ENCODE measurements around the gene ERGIC1. TPM values are rescaled to one million over a fixed set of nuclear protein-coding genes. Genes with fewer than 3 reads are reported as not detected.

Gene ERGIC1
- total and polyA plus RNA-seq, 2 of the 13 experiments (the other 11 are each of a cell fraction or from before 2014, with no cell fraction given) = 78.5 to 184 TPM

GRCh38 chr5:172833372-172833685 is 722 bp upstream of the ERGIC1 start (continued):
- TF ChIP-seq REST (IDR thresholded peaks at IDR 0.05; ENCODE audit: borderline replicate concordance in 1 of 2, low read depth in 1 of 2, low read length in 2 of 2) (no peak), ETV5 (CRISPR knock-in tag; IDR thresholded peaks at IDR 0.05; ENCODE audit: borderline replicate concordance) (no peak), FOSL2 (CRISPR knock-in tag; IDR thresholded peaks at IDR 0.05) (no peak), ATF4 (CRISPR knock-in tag; IDR thresholded peaks at IDR 0.05) (no peak), ZNF670 (CRISPR knock-in tag; IDR thresholded peaks at IDR 0.05; ENCODE audit: borderline replicate concordance) (peak; percentile 20; the same call in 1 of the 2 replicates)

GRCh38 chr5:172834415-172835289 is 601 bp downstream of the ERGIC1 start:
- Histone ChIP-seq H3K9ac (ENCODE audit: insufficient read depth, low read depth, low read length) (peak overlapping the region; percentile 89), H3K4me1 (ENCODE audit: insufficient read depth, low read length) (peaks cover 68% of the 10 kb centered on the region), H4K20me1 (ENCODE audit: insufficient read depth, low read length) (peaks cover 11% of the 10 kb centered on the region; the same call in 1 of the 2 replicates), H3K27ac (ENCODE audit: extremely low read length, insufficient read depth, low read length) (peak overlapping the region; percentile 90), H3K4me3 (replicated peaks in 1 of 3; ENCODE audit: insufficient read depth in 1 of 3, low read depth in 2 of 3, low read length in 3 of 3) (peak overlapping the region; percentile 83 to 95 (median 86)), H2AFZ (ENCODE audit: low read length) (no peak overlapping the region), H3K36me3 (replicated peaks in 1 of 2; ENCODE audit: control insufficient read depth in 1 of 2, insufficient read depth in 2 of 2, low read length in 2 of 2) (peaks cover 2 to 11% of the 10 kb centered on the region in 2 experiments; a peak in 4 of 5 replicates), H3K27me3 (ENCODE audit: control insufficient read depth in 1 of 2, insufficient read depth in 2 of 2, low read length in 2 of 2) (no peaks in the 10 kb centered on the region; a peak in 1 of 5 replicates), H3K9me3 (ENCODE audit: low read length) (no peaks in the 10 kb centered on the region), H3K79me2 (ENCODE audit: insufficient read depth, low read length) (peaks cover 48% of the 10 kb centered on the region), H3K4me2 (ENCODE audit: low read depth, low read length) (peak overlapping the region; percentile 95)
- FAIRE-seq (peak; percentile 56), ATAC-seq (peak; percentile 56), DNase-seq (ENCODE audit: low spot score) (peak; percentile 66)
- WGBS (ENCODE audit: low lambda C conversion rate) = under 1% methylated on average over 12 of the region's 32 CpGs
- POLR2A ChIA-PET = interaction anchor here (0.6 to 5.6 kb wide), 13 partner anchors 17 to 120 kb away, joined by 3 to 50 read pairs (median 4); partner anchors contain the start of gene DUSP1
- CTCF ChIA-PET (ENCODE audit: low intra/inter-chr PET ratio, low total read pairs) = no interaction called here
- in situ Hi-C loops (cut with HindIII; ENCODE audit: extremely low pct_ligation_motif_present, low pct_unique_long_range_greater_than_20kb) = no loop called here
- intact Hi-C loops (cut with micrococcal nuclease; ENCODE audit: unreplicated experiment) = loop anchor here (1.0 to 2.0 kb wide), 2 partner anchors 18 to 68 kb away; no protein-coding TSS in a partner anchor
- BruUV-seq (replicated peaks) = no TSS peak
- TF ChIP-seq LBX2 (CRISPR knock-in tag; IDR thresholded peaks at IDR 0.05; ENCODE audit: borderline replicate concordance) (no peak), ZNF143 (CRISPR knock-in tag; IDR thresholded peaks at IDR 0.05) (peak; percentile 62; the same call in 1 of the 2 replicates), KDM1A (CRISPR knock-in tag; IDR thresholded peaks at IDR 0.05) (no peak), STAG1 (CRISPR knock-in tag; IDR thresholded peaks at IDR 0.05) (peak; percentile 23; the same call in 1 of the 2 replicates), NFKBIZ (CRISPR knock-in tag; IDR thresholded peaks at IDR 0.05) (no peak), PAXIP1 (CRISPR knock-in tag; conservative IDR thresholded peaks at IDR 0.05) (peak; percentile 34; the same call in 1 of the 2 replicates), HDAC1 (CRISPR knock-in tag; IDR thresholded peaks at IDR 0.05) (peak; percentile 27; the same call in 1 of the 2 replicates), XBP1 (CRISPR knock-in tag; IDR thresholded peaks at IDR 0.05) (no peak)
